Measurements from ENCODE around the gene STXBP5. TPM values are rescaled to one million over a fixed set of nuclear protein-coding genes. Genes with fewer than 3 reads are reported as not detected.

Gene STXBP5
- total and polyA plus RNA-seq, 2 of the 13 experiments (the other 11 are each of a cell fraction or from before 2014, with no cell fraction given), result 8.8 to 19.4 TPM

DNA sequence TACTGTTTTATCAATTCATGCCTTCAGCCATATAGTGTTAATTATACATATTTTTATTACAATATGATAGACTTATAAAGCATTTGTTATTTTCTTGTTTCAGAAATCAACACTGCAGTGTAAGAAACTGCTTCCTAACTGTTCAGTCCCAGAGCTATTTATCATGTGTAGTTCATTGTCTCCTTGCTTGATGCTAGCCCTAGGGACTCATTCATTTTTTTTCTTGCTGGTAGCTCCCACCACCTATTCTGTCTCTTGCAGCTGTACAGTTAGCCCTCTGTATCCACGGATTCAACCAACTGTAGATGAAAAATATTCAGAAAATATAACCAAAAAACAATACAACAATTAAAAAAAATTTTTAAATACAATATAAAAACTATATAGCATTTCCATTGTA lies 121.3 kb downstream of the STXBP5 start:
- Histone ChIP-seq H3K36me3 (replicated peaks in 1 of 2; ENCODE audit: control insufficient read depth in 1 of 2, insufficient read depth in 2 of 2, low read length in 2 of 2) (peaks cover 2 to 19% of the 10 kb centered on the region in 2 experiments; a peak in 4 of 5 replicates), H3K9ac (ENCODE audit: insufficient read depth, low read depth, low read length) (no peak overlapping the region), H3K79me2 (ENCODE audit: insufficient read depth, low read length) (no peaks in the 10 kb centered on the region), H3K4me2 (ENCODE audit: low read depth, low read length) (no peak overlapping the region), H2AFZ (ENCODE audit: low read length) (no peak overlapping the region), H3K27ac (ENCODE audit: extremely low read length, insufficient read depth, low read length) (no peak overlapping the region), H3K4me3 (replicated peaks in 1 of 3; ENCODE audit: insufficient read depth in 1 of 3, low read depth in 2 of 3, low read length in 3 of 3) (no peak overlapping the region), H3K4me1 (ENCODE audit: insufficient read depth, low read length) (peaks cover 7% of the 10 kb centered on the region; the same call in 1 of the 2 replicates), H3K9me3 (ENCODE audit: low read length) (no peaks in the 10 kb centered on the region), H3K27me3 (ENCODE audit: control insufficient read depth in 1 of 2, insufficient read depth in 2 of 2, low read length in 2 of 2) (no peaks in the 10 kb centered on the region), H4K20me1 (ENCODE audit: insufficient read depth, low read length) (no peaks in the 10 kb centered on the region; the same call in 1 of the 2 replicates)
- WGBS (ENCODE audit: low lambda C conversion rate), result 94% methylated on average over 1 of the region's 1 CpG
- CTCF ChIA-PET (ENCODE audit: low intra/inter-chr PET ratio, low total read pairs), result no interaction called here
- POLR2A ChIA-PET, result no interaction called here
- FAIRE-seq (no peak), ATAC-seq (no peak), DNase-seq (ENCODE audit: low spot score) (no peak)
- BruUV-seq (replicated peaks), result no TSS peak
- in situ Hi-C loops (cut with HindIII; ENCODE audit: extremely low pct_ligation_motif_present, low pct_unique_long_range_greater_than_20kb), result no loop called here
- TF ChIP-seq ZNF83 (CRISPR knock-in tag; IDR thresholded peaks at IDR 0.05; ENCODE audit: borderline replicate concordance) (no peak), ZNF891 (CRISPR knock-in tag; IDR thresholded peaks at IDR 0.05) (no peak), JUN (CRISPR knock-in tag; IDR thresholded peaks at IDR 0.05) (no peak), ZNF260 (CRISPR knock-in tag; IDR thresholded peaks at IDR 0.05; ENCODE audit: borderline replicate concordance, low read depth) (no peak), ATAD3A (CRISPR knock-in tag; IDR thresholded peaks at IDR 0.05) (no peak), ZNF615 (CRISPR knock-in tag; IDR thresholded peaks at IDR 0.05; ENCODE audit: borderline replicate concordance) (no peak), MED1 (CRISPR knock-in tag; IDR thresholded peaks at IDR 0.05) (no peak)
- TF ChIP-seq, protein P1, sequence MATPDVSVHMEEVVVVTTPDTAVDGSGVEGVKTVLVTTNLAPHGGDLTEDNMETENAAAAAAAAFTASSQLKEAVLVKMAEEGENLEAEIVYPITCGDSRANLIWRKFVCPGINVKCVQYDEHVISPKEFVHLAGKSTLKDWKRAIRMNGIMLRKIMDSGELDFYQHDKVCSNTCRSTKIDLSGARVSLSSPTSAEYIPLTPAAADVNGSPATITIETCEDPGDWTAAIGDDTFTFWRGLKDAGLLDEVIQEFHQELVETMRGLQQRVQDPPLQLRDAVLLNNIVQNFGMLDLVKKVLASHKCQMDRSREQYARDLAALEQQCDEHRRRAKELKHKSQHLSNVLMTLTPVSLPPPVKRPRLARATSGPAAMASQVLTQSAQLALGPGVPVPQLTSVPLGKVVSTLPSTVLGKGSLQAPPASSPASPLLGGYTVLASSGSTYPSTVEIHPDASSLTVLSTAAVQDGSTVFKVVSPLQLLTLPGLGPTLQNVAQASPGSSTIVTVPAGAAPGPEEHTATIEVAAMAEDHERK (CRISPR knock-in tag; IDR thresholded peaks at IDR 0.05; ENCODE audit: low read depth), result no peak
- intact Hi-C loops (cut with micrococcal nuclease; ENCODE audit: unreplicated experiment), result no loop called here

DNA sequence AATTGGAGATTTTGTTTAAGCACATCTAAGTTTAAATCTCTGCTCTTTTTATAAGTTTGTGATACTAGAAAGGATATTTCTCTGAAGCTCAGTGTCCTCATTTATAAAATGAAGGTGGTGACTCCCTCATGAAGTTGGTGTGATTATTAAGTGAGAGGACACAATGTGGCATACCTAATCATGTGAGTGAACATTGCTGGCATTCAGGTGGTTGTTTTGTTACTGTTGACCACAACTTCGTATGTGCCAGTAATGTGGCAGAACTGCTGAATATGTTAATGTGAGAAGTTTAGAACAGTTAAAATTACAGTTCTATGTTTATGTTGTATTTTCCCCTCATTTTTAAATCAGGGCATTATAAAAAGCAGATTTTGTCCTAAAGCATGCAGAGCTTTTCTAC lies 127.2 kb downstream of the STXBP5 start:
- H3K79me2 ChIP-seq (ENCODE audit: insufficient read depth, low read length), result no peaks in the 10 kb centered on the region
- in situ Hi-C loops (cut with HindIII; ENCODE audit: extremely low pct_ligation_motif_present, low pct_unique_long_range_greater_than_20kb) (no loop called here), intact Hi-C loops (cut with micrococcal nuclease; ENCODE audit: unreplicated experiment) (no loop called here)
- H3K4me2 ChIP-seq (ENCODE audit: low read depth, low read length), result no peak overlapping the region
- DNase-seq (ENCODE audit: low spot score) (no peak), ATAC-seq (no peak), FAIRE-seq (no peak)
- ChIA-PET CTCF (ENCODE audit: low intra/inter-chr PET ratio, low total read pairs) (no interaction called here), POLR2A (no interaction called here)
- H3K4me1 ChIP-seq (ENCODE audit: insufficient read depth, low read length), result no peaks in the 10 kb centered on the region
- no TSS peak for BruUV-seq (replicated peaks)
- H3K9ac ChIP-seq (ENCODE audit: insufficient read depth, low read depth, low read length), result no peak overlapping the region
- H3K27ac ChIP-seq (ENCODE audit: extremely low read length, insufficient read depth, low read length), result no peak overlapping the region
- H3K36me3 ChIP-seq (replicated peaks in 1 of 2; ENCODE audit: control insufficient read depth in 1 of 2, insufficient read depth in 2 of 2, low read length in 2 of 2), result peaks cover 2 to 8% of the 10 kb centered on the region in 2 experiments; a peak in 3 of 5 replicates
- H3K27me3 ChIP-seq (ENCODE audit: control insufficient read depth in 1 of 2, insufficient read depth in 2 of 2, low read length in 2 of 2), result no peaks in the 10 kb centered on the region
- H3K4me3 ChIP-seq (replicated peaks in 1 of 3; ENCODE audit: insufficient read depth in 1 of 3, low read depth in 2 of 3, low read length in 3 of 3), result no peak overlapping the region
- WGBS (ENCODE audit: low lambda C conversion rate), result 96% methylated on average over 1 of the region's 1 CpG
- H4K20me1 ChIP-seq (ENCODE audit: insufficient read depth, low read length), result no peaks in the 10 kb centered on the region
- no peak overlapping the region for H2AFZ ChIP-seq (ENCODE audit: low read length)
- no peaks in the 10 kb centered on the region for H3K9me3 ChIP-seq (ENCODE audit: low read length)
- TF ChIP-seq HNRNPLL (IDR thresholded peaks at IDR 0.05; ENCODE audit: low read depth, low read length, poor library complexity, severe bottlenecking) (no peak), ELF3 (CRISPR knock-in tag; IDR thresholded peaks at IDR 0.05) (no peak), MAFF (IDR thresholded peaks at IDR 0.05; ENCODE audit: low read depth, low read length) (no peak), JDP2 (CRISPR knock-in tag; IDR thresholded peaks at IDR 0.05; ENCODE audit: borderline replicate concordance) (no peak), ZFP37 (CRISPR knock-in tag; IDR thresholded peaks at IDR 0.05; ENCODE audit: borderline replicate concordance) (no peak), ZNF7 (CRISPR knock-in tag; IDR thresholded peaks at IDR 0.05) (no peak), RFX1 (IDR thresholded peaks at IDR 0.05) (no peak), ZNF367 (CRISPR knock-in tag; IDR thresholded peaks at IDR 0.05; ENCODE audit: borderline replicate concordance) (no peak), ZNF136 (CRISPR knock-in tag; IDR thresholded peaks at IDR 0.05; ENCODE audit: low read depth) (no peak), THAP11 (CRISPR knock-in tag; IDR thresholded peaks at IDR 0.05) (no peak), ZNF644 (CRISPR knock-in tag; IDR thresholded peaks at IDR 0.05; ENCODE audit: low read depth) (no peak)
